ENCODE measurements around the gene HOOK1.

HOOK1 gene

DNA sequence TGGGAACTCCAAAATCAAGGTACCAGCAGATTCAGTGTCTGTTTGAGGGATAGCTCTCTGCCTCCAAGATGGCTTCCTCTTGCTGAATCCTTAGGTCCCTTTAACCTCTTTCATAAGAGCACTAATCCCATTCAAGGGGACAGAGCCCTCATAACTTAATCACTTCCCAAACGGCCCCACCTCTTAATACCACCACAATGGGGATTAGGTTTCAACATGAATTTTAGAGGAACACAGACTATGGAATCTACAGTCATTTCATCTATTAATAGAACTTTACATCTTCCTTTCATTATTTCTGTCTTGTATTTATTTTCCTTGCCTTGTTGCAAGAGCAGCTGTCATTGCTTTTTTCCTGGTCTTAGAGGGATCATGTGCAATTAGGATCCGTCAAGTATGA is 30.3 kb downstream of the HOOK1 start:
- H3K36me3 ChIP-seq (replicated peaks; ENCODE audit: insufficient read depth, low read length): no peaks in the 10 kb centered on the region; the same call in 1 of the 2 replicates
- no peak for TF ChIP-seq EZH2phosphoT487 (IDR thresholded peaks at IDR 0.05; ENCODE audit: low read length)
- TF ChIP-seq CTCF (IDR thresholded peaks at IDR 0.05; ENCODE audit: low read length): no peak
- TF ChIP-seq EZH2 (optimal IDR thresholded peaks at IDR 0.05; ENCODE audit: low read depth, low read length): no peak
- no peaks in the 10 kb centered on the region for H4K20me1 ChIP-seq (ENCODE audit: insufficient read depth, low read length)
- no peaks in the 10 kb centered on the region for H3K9me3 ChIP-seq (replicated peaks; ENCODE audit: insufficient read depth, low read length)
- no peak overlapping the region for H3K9ac ChIP-seq (ENCODE audit: low read length)
- no peak for DNase-seq
- H3K27ac ChIP-seq (ENCODE audit: low read length): no peak overlapping the region
- H3K79me2 ChIP-seq (ENCODE audit: low read length): no peaks in the 10 kb centered on the region
- no peaks in the 10 kb centered on the region for H3K27me3 ChIP-seq (replicated peaks; ENCODE audit: insufficient read depth, low read length)
- H3K4me1 ChIP-seq (ENCODE audit: low read length): no peaks in the 10 kb centered on the region
- H3K4me3 ChIP-seq (ENCODE audit: low read length): no peak overlapping the region
- no peak overlapping the region for H2AFZ ChIP-seq (ENCODE audit: low read length)
- no peaks in the 10 kb centered on the region for H3K9me2 ChIP-seq (replicated peaks; ENCODE audit: insufficient read depth, low read length)
- no peaks in the 10 kb centered on the region for H3F3A ChIP-seq (ENCODE audit: insufficient read depth, low read length)
- no peak overlapping the region for H3K4me2 ChIP-seq (ENCODE audit: low read depth, low read length)

DNA sequence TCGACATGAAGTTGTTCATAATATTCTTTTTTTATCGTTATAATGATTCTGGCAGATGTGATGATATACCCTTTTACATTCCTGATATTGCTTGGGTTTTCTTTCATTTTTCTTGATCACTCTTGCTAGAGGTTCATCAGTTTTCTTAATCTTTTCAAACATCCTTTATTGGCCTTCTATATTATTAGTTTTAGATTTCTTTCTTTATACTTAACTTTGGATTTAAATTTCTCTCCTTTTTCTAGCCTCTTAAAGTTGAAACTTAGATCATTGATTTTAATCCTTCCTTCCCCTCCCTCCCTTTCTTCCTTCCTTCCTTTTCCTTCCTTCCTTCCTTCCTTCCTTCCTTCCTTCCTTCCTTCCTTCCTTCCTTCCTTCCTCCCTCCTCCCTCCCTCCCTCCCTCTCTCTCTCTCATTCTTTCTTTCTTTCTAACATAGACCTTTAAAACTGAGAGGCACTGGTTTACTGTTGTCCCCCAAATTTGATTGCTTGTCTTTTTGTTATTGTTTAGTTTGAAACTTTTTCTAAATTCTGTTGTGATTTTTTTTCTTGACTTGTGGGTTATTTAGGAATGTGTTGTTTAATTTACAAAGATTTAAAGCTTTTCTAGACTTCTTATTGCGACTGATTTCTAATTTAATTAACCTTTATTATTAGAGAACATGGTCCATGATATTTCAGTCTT is 31.6 kb downstream of the HOOK1 start:
- H3K9ac ChIP-seq (ENCODE audit: low read length): no peak overlapping the region
- no peaks in the 10 kb centered on the region for H3F3A ChIP-seq (ENCODE audit: insufficient read depth, low read length)
- no peak overlapping the region for H3K27ac ChIP-seq (ENCODE audit: low read length)
- no peaks in the 10 kb centered on the region for H3K4me1 ChIP-seq (ENCODE audit: low read length)
- H3K4me2 ChIP-seq (ENCODE audit: low read depth, low read length): no peak overlapping the region
- H4K20me1 ChIP-seq (ENCODE audit: insufficient read depth, low read length): no peaks in the 10 kb centered on the region
- TF ChIP-seq EZH2phosphoT487 (IDR thresholded peaks at IDR 0.05; ENCODE audit: low read length) (no peak), CTCF (IDR thresholded peaks at IDR 0.05; ENCODE audit: low read length) (no peak), EZH2 (optimal IDR thresholded peaks at IDR 0.05; ENCODE audit: low read depth, low read length) (no peak)
- no peak for DNase-seq
- no peaks in the 10 kb centered on the region for H3K27me3 ChIP-seq (replicated peaks; ENCODE audit: insufficient read depth, low read length)
- no peaks in the 10 kb centered on the region for H3K36me3 ChIP-seq (replicated peaks; ENCODE audit: insufficient read depth, low read length)
- no peaks in the 10 kb centered on the region for H3K79me2 ChIP-seq (ENCODE audit: low read length)
- H3K9me2 ChIP-seq (replicated peaks; ENCODE audit: insufficient read depth, low read length): no peaks in the 10 kb centered on the region
- no peaks in the 10 kb centered on the region for H3K9me3 ChIP-seq (replicated peaks; ENCODE audit: insufficient read depth, low read length)
- no peak overlapping the region for H2AFZ ChIP-seq (ENCODE audit: low read length)
- H3K4me3 ChIP-seq (ENCODE audit: low read length): no peak overlapping the region

GRCh38 chr1:59846895-59847282 is 32.1 kb downstream of the HOOK1 start:
- Histone ChIP-seq H3K4me2 (ENCODE audit: low read depth, low read length) (no peak overlapping the region), H3K4me1 (ENCODE audit: low read length) (no peaks in the 10 kb centered on the region), H2AFZ (ENCODE audit: low read length) (no peak overlapping the region), H3K36me3 (replicated peaks; ENCODE audit: insufficient read depth, low read length) (no peaks in the 10 kb centered on the region), H4K20me1 (ENCODE audit: insufficient read depth, low read length) (no peaks in the 10 kb centered on the region), H3F3A (ENCODE audit: insufficient read depth, low read length) (no peaks in the 10 kb centered on the region), H3K9ac (ENCODE audit: low read length) (no peak overlapping the region), H3K4me3 (ENCODE audit: low read length) (no peak overlapping the region), H3K27me3 (replicated peaks; ENCODE audit: insufficient read depth, low read length) (no peaks in the 10 kb centered on the region), H3K27ac (ENCODE audit: low read length) (no peak overlapping the region), H3K9me2 (replicated peaks; ENCODE audit: insufficient read depth, low read length) (no peaks in the 10 kb centered on the region), H3K79me2 (ENCODE audit: low read length) (no peaks in the 10 kb centered on the region), H3K9me3 (replicated peaks; ENCODE audit: insufficient read depth, low read length) (no peaks in the 10 kb centered on the region)
- no peak for DNase-seq
- TF ChIP-seq EZH2phosphoT487 (IDR thresholded peaks at IDR 0.05; ENCODE audit: low read length): no peak
- no peak for TF ChIP-seq CTCF (IDR thresholded peaks at IDR 0.05; ENCODE audit: low read length)
- TF ChIP-seq EZH2 (optimal IDR thresholded peaks at IDR 0.05; ENCODE audit: low read depth, low read length): no peak
